Erythroblast (primary cell): Measurements from ENCODE around the gene OR2Z1.
"Not testable (repeated sequence)": the region's sequence is repeated elsewhere in the genome, so short reads cannot be mapped to it uniquely, and the experiment has no call there.

Source experiments
- GATA1 ChIP-seq: IDR thresholded peaks from 2 replicates; pipeline ENCODE4 v1.6.1; 2011; ENCODE audit warnings: low read depth, mild to moderate bottlenecking, control low read depth, low read length, moderate library complexity
- POLR2A ChIP-seq: IDR thresholded peaks from 2 replicates; pipeline ENCODE4 v1.6.1; 2011; ENCODE audit warnings: mild to moderate bottlenecking, low read length

GRCh38 chr19:8769265-8769664, 47.8 kb downstream of the OR2Z1 start:
- not testable (repeated sequence) for TF ChIP-seq POLR2A, GATA1
